Hindlimb muscle (tissue), 1 donor: ENCODE measurements around the gene SUPT3H. TPM values are rescaled to one million over a fixed set of nuclear protein-coding genes. Genes with fewer than 3 reads are reported as not detected.
"Not testable (repeated sequence)": the region's sequence is repeated elsewhere in the genome, so short reads cannot be mapped to it uniquely, and the experiment has no call there.

Experiments used
- DNase-seq: peaks from one replicate; pipeline ENCODE4 v3.0.0-alpha.2; 2013
- polyA plus RNA-seq: library from polyadenylated mRNA; unstranded; fragments of 120-200 nt; gene quantifications from one replicate; pipeline ENCODE4 v1.2.1, GENCODE V29; 2013; ENCODE audit not compliant: insufficient read length

Gene SUPT3H
- polyA plus RNA-seq, 1 donor, result 11.3 TPM

- DNase-seq, result no peak
Observed at GRCh38 chr6:45170309-45170708, 207.4 kb downstream of the SUPT3H start.

GRCh38 chr6:45169815-45170214, 207.9 kb downstream of the SUPT3H start:
- no peak for DNase-seq

GRCh38 chr6:45163952-45164766, 213.6 kb downstream of the SUPT3H start:
- DNase-seq, result no peak

GRCh38 chr6:45160305-45160704, 217.4 kb downstream of the SUPT3H start:
- DNase-seq, result no peak

GRCh38 chr6:45156075-45156474, 221.7 kb downstream of the SUPT3H start:
- no peak for DNase-seq

GRCh38 chr6:45155341-45155894, 222.3 kb downstream of the SUPT3H start:
- DNase-seq, result no peak

- no peak for DNase-seq
Observed at GRCh38 chr6:45154679-45155078, 223.1 kb downstream of the SUPT3H start.

- DNase-seq, result no peak
Observed at GRCh38 chr6:45148711-45149341, 228.9 kb downstream of the SUPT3H start.

GRCh38 chr6:45148278-45148677, 229.5 kb downstream of the SUPT3H start:
- no peak for DNase-seq

- DNase-seq, result not testable (repeated sequence)
Observed at GRCh38 chr6:45145658-45146057, 232.1 kb downstream of the SUPT3H start.

GRCh38 chr6:45138765-45139164, 239.0 kb downstream of the SUPT3H start:
- DNase-seq, result no peak

- no peak for DNase-seq
Observed at GRCh38 chr6:45136495-45136894, 241.2 kb downstream of the SUPT3H start.

GRCh38 chr6:45132658-45133294, 245.0 kb downstream of the SUPT3H start:
- DNase-seq, result no peak

- peak; percentile 6 for DNase-seq
Observed at GRCh38 chr6:45132059-45132458, 245.7 kb downstream of the SUPT3H start.

GRCh38 chr6:45129051-45129450, 248.7 kb downstream of the SUPT3H start:
- no peak for DNase-seq

GRCh38 chr6:45127185-45127584, 250.5 kb downstream of the SUPT3H start:
- no peak for DNase-seq

GRCh38 chr6:45126033-45126432, 251.7 kb downstream of the SUPT3H start:
- DNase-seq, result no peak

- DNase-seq, result no peak
Observed at GRCh38 chr6:45123023-45123422, 254.7 kb downstream of the SUPT3H start.

GRCh38 chr6:45118754-45119153, 259.0 kb downstream of the SUPT3H start:
- DNase-seq, result no peak

- no peak for DNase-seq
Observed at GRCh38 chr6:45116714-45117410, 260.9 kb downstream of the SUPT3H start.

- no peak for DNase-seq
Observed at GRCh38 chr6:45115696-45116095, 262.0 kb downstream of the SUPT3H start.

- DNase-seq, result no peak
Observed at GRCh38 chr6:45112711-45113110, 265.0 kb downstream of the SUPT3H start.

GRCh38 chr6:45109551-45109950, 268.2 kb downstream of the SUPT3H start:
- DNase-seq, result no peak
